DMS79 (cell line): ENCODE measurements around the gene MIA2.
"Not testable (repeated sequence)": the region's sequence is repeated elsewhere in the genome, so short reads cannot be mapped to it uniquely, and the experiment has no call there.

Experiments used
- DNase-seq: peaks from one replicate; lab custom pipeline; 2025; lab: John Stamatoyannopoulos, UW

The MIA2 gene

DNA sequence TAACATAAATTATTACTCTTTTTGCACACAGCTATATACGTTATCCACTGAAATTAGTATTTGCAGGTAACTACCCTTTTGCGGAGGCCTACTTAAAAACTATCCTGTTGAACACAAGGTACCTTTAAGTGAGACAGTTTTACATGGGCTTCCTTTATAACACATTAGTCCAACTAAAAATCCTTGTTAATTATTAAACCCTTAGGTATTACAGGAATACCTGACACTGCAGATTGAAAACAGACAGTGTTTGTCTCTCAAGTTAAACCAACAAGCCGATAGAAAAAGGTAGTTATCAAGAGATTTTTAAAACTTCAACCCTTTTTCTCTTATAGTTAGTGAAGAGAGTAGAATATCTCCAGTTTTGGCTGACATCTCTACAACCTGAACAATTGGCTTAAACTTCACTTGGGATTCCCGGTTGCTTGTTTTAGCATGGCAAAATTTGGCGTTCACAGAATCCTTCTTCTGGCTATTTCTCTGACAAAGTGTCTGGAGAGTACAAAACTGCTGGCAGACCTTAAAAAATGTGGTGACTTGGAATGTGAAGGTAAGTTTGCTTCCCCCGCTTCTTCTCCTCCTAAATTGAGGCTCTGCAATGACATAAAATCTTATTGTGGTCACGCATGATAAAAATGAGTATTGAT lies at the start of gene MIA2:
Gene MIA2 (plus strand): TSS at position 236 of the 647 bp plus-strand sequence. CDS start 200 bp downstream, at position 436.
- DNase-seq: no peak

- DNase-seq: no peak
Measured at GRCh38 chr14:39184628-39185255, 49.0 kb upstream of the MIA2 start.

DNA sequence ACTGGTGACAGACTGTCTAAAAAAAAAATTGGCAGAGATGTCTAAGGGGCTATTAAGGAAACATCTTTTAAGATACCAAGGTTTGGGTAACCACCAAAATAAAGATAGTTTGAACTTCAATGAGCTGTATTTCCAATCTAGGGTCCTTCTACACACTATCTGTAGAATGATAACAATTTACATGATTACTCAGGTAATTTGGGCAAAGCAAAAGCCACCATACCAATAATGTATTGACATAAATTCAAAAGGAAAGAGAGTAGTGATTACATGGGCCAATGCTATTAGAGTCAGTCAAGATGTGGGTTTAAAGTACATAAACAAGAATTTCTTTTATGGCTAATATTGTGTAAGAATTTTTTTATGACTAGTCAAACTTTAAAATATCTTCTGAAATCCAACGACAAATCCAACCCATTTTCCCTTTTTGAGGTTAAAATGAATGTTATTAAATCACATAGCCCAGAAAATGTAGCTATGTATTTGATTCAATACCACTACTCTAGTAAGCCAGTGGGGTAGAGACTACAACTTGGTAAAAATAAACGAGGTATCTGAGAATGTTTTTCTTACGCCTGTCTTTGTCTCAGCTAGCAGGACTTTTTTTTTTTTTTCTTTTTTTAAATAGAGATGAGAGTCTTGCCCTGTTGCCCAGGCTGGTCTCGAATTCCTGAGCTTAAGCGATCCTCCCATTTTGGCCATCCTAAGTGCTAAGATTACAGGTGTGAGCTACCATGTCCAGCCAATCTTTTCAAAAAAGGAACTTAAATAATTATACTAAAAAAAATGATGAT lies 48.3 kb upstream of the MIA2 start:
- no peak for DNase-seq

DNA sequence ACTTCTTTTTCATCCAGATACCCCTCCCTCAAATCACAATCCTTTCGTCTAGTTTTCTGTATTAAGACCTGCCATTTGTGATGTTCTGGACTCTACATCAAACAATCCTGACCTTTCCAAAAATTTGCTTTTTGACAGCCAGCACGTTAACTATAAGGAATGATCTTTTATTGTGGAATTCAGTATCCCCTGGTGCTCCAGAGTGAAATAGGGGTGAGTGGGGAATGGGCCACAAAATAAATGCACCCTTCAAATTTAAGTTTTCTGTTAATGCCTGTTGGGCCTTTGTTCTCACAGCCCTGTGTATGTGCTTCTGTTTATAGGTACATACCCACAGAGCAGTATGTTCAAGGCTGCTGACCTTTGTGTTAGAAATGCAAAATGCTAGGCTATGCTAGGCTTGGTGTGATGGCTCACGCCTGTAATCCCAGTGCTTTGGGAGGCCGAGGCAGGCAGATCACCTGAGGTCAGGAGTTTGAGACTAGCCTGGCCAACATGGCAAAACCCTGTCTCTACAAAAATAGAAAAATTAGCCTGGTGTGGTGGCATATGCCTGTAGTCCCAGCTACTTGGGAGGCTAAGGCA lies 46.7 kb upstream of the MIA2 start:
- no peak for DNase-seq

DNA sequence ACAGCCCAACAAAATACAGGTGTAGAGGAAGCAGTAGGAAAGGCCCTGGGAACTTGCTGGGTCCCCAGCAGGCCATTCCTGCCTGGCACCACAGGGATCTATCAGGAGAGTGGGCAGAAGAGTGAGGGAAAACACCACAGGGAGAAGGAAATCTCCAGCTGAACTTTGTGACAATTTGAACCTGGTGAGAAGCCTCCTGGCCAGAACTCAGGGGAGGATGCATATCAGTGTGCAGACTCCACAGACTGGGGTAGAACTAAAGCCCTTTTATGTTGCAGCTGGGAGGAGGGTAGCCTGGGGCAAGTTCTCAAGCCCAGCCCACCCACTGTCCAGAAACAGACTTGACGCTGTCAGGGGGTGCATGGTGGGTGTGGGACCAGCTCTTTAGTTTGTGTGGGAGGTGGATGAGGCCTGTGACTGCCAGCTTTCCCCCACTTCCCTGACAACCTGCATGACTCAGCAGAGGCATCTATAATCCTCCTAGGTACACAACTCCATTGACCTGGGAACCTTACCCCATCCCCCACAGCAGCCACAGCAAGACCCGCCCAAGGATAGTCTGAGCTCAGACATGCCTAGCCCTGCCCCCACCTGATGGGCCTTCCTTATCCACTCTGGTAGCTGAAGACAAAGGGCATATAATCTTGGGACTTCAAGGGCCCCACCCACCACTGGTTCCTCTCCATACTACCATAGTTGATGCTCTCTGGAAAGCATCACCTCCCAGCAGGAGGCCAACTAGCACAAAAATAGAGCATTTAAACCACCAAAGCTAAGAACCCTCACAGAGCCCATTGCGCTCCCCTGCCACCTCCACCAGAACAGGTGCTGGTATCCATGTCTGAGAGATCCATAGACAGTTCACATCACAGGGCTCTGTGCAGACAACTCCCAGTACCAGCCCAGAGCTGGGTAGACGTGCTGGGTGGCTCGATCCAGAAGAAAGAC lies 29.8 kb upstream of the MIA2 start:
- DNase-seq: no peak

GRCh38 chr14:39207430-39207829 lies 26.3 kb upstream of the MIA2 start:
- not testable (repeated sequence) for DNase-seq

DNA sequence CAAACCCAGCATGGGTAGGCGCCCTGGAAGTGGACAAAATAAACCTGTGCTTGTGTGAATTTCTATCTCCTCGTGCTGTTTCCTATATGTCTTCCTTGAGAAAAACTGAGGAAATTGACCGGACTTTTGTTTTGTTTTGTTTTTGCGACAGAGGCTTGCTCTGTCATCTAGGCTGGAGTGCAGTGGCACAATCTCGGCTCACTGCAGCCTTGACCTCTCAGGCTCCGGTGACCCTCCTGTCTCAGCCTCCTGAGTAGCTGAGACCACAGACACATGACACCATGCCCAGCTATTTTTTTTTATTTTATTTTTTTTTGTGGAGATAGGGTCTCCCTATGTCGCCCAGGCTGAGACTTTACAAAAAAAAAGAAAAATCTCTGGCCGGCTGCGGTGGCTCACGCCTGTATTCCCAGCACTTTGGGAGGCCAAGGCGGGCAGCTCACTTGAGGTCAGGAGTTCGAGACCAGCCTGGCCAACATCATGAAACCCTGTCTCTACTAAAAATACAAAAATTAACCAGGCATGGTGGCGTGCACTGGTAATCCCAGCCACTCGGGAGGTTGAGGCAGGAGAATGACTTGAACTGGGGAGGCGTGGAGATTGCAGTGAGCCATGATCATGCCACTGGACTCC lies 22.5 kb upstream of the MIA2 start:
- DNase-seq: no peak

DNA sequence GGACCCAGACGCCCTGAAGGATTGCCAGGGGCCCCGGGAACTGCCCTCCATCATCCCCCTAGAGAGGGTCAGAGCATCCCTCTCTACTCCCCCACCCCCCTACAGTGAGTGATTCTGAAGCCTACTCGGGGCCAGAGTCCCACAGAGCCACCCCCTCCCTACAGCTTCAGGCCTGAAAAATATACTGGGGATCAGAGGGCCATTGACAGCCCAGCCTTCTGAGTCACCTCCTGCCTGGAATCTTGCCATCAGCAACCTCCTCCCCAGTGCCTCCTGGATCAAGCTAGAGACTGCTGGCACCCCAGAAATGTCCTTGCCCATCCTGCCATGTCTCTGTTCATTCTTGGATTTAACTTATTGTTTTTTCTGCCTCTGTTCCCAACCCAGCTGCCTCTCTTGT lies 21.7 kb upstream of the MIA2 start:
- no peak for DNase-seq

- no peak for DNase-seq
Measured at GRCh38 chr14:39212693-39213092, 21.0 kb upstream of the MIA2 start.

DNA sequence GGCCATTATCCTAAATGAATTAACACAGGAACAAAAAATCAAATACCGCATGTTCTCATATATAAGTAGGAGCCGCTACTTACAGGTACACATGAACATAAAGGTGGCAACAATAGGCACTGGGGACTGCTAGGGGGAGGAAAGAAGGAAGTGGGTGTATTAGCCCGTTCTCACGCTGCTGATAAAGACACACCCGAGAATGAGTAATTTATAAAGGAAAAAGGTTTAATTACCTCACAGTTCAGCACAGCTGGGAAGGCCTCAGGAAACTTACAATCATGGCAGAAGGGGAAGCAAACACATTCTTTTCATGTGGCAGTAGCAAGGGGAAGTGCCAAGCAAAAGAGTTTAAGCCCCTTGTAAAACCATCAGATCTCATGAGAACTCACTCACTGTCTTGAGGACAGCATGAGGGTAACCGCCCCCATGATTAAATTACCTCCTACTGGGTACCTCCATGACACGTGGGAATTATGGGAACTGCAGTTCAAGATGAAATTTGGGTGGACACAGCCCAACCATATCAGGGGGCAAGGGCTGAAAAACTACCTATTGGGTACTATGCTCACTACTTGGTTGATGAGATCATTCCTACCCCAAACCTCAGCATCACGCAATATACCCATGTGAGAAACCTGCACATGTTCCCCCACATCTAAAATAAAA lies 16.4 kb upstream of the MIA2 start:
- DNase-seq: no peak

- no peak for DNase-seq
Measured at GRCh38 chr14:39218171-39218769, 15.4 kb upstream of the MIA2 start.

DNA sequence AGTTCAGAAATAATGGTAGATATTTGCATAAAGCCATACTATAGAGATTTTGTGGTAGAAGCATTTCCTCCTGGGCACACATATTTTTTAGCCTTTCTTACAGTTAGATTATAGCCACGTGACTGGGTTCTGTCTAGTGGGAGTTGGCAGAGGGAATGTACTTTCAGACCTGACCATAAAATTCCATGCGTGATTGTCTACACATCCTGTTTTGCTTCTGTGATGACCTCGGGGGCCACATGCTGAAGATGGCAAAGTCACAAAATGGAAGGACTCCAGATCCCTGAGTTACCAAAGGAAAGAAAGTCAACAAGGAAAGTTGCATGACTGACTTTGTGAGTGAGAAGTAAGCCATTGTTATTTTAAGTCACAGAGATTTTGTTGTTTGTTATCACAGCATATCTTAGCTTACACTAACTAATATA lies 14.6 kb upstream of the MIA2 start:
- DNase-seq: no peak

GRCh38 chr14:39220473-39220872 lies 13.2 kb upstream of the MIA2 start:
- DNase-seq: not testable (repeated sequence)

DNA sequence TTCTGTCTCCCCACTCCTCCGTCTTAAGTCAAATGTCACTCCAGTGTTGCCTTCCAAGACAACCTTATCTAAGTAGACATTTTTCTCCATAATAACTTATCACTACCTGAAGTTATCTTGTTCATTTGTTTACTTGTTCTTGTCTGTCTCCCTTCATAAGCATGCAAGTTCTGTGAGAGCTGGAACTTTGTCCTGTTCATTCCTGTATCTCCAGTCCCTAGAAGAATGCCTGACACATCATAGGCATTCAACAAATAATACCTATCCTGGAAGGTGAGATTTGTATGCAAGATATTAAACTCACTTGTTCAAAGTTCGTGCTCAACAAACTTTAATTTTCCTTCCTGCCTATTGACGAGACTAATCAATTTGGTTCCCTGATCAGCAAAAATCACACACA lies 5.7 kb upstream of the MIA2 start:
- DNase-seq: no peak

DNA sequence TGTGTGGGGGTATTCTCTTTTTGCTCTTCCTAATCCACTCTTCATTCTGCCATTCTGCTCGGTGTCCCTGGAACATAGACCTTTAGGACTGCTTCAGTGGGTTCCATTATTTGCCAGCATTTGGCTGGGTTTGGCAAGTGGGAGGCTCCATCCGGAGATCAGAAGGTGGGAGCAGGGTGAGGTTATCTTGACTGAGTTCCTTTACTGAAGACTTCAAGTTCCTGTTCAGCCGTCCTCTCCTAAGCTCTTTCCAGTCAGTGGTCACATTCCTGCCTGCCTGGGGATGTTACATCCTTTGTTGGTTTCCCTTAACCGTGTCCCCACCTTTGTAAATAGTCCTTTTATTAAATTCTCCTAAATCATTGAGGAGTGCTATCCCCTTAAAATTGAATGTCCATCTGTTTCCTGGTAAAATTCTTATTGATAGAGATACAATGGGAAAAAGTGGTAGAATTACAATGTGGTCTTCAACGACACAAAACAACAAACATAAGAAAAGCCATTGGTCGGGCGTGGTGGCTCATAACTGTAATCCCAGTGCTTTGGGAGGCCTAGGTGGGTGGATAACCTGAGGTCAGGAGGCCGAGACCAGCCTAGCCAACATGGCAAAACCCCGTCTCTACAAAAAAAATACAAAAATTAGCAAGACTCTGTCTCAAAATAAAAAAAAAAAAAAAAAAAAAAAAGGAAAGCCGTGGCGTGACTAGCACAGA lies 5.0 kb upstream of the MIA2 start:
- DNase-seq: no peak

- DNase-seq: no peak
Measured at GRCh38 chr14:39229222-39229543, 4.5 kb upstream of the MIA2 start.

DNA sequence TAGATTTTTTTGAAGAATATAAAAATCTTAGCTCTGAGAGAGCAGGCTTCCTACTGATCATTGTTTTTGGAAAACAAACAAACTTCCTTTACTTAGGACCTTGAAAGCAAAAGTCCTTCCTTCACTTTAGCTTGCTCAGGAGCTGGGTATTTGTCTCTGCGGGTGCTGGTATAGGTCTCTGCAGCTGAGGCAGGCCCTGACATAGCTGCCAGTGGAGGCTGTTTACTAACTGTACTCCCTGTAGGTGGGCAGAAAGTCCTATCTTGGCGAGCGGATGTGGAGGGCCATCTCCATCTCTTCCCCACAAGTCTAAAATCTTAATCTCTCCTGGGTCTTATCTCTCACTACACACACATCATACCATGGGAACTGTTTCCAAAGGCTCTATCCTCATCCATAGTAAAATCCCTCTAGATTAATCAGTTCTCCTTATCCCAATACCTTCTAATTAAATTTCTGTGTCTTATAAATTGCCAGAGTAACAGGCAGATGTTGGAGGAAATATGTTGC lies 4.1 kb upstream of the MIA2 start:
- DNase-seq: no peak

DNA sequence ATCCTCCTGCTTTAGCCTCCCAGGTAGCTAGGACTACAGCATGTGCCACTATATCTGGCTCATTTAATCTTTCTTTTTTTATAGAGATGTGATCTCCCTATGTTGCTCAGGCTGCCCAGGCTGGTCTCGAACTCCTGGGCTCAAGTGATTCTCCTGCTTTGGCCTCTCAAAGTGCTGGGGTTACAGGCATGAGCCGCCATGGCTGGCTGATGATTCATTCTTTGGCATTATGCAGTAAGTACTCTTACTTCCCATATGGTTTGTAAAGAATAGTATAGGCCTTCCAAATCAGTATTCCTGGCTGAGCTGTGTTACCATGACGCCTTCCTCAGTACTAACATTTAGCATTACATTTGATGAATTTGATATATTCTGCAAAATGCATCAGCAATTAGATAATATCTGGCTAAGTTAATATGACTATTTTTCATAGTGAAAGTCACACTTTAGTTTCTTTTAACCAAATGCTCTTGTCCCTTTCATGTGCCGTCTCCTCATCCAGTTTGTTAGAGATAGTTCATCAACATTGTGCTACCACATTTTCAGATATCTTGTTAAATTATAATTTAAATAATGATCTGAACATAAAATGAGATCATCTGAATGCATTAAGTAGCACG lies 3.2 kb upstream of the MIA2 start:
- no peak for DNase-seq
